Activated naive CD8-positive, alpha-beta T cell treated with anti-CD3 and anti-CD28 coated beads, Interleukin-2, amount 50 U/mL, for 16 hours (primary cell): ENCODE measurements around the gene EFNB3.

Experiments
- DNase-seq: peaks from one replicate; pipeline ENCODE4 v3.0.0-alpha.2; 2020; ENCODE audit warnings: low read depth, low spot score

Gene EFNB3

GRCh38 chr17:7697828-7698588 is 7.0 kb upstream of the EFNB3 start:
- no peak for DNase-seq

- DNase-seq, result no peak
Observed at GRCh38 chr17:7700510-7700909, 4.5 kb upstream of the EFNB3 start.

GRCh38 chr17:7701681-7702080 is 3.3 kb upstream of the EFNB3 start:
- no peak for DNase-seq

GRCh38 chr17:7702776-7703175 is 2.2 kb upstream of the EFNB3 start:
- no peak for DNase-seq

- no peak for DNase-seq
Observed at GRCh38 chr17:7703584-7704479, 1.2 kb upstream of the EFNB3 start.

- DNase-seq, result no peak
Observed at GRCh38 chr17:7705269-7706255, 560 bp downstream of the EFNB3 start.

GRCh38 chr17:7706631-7707354 is 1.8 kb downstream of the EFNB3 start:
- DNase-seq, result no peak

- DNase-seq, result no peak
Observed at GRCh38 chr17:7707446-7707845, 2.4 kb downstream of the EFNB3 start.

- DNase-seq, result no peak
Observed at GRCh38 chr17:7707858-7708750, 3.1 kb downstream of the EFNB3 start.

GRCh38 chr17:7709031-7709430 is 4.0 kb downstream of the EFNB3 start:
- no peak for DNase-seq

- no peak for DNase-seq
Observed at GRCh38 chr17:7710301-7710700, 5.3 kb downstream of the EFNB3 start.

- DNase-seq, result no peak
Observed at GRCh38 chr17:7711051-7711755, 6.2 kb downstream of the EFNB3 start.

- DNase-seq, result no peak
Observed at GRCh38 chr17:7712111-7712771, 7.2 kb downstream of the EFNB3 start.

GRCh38 chr17:7713782-7714181 is 8.8 kb downstream of the EFNB3 start:
- DNase-seq, result no peak

- DNase-seq, result no peak
Observed at GRCh38 chr17:7714721-7715594, 10.0 kb downstream of the EFNB3 start.

- no peak for DNase-seq
Observed at GRCh38 chr17:7715936-7716886, 11.2 kb downstream of the EFNB3 start.
